HG03108 (cell line): Measurements from ENCODE around the gene PCLO.
"Not testable (repeated sequence)": the region's sequence is repeated elsewhere in the genome, so short reads cannot be mapped to it uniquely, and the experiment has no call there.

ENCODE experiments used
- ATAC-seq: cut with Tn5 transposase; IDR thresholded peaks from one replicate; pipeline ENCODE4 v1.9.1; 2021; ENCODE audit warnings: moderate library complexity; ENCODE audit not compliant: unreplicated experiment

Gene PCLO

GRCh38 chr7:83142365-83142764 lies 20.3 kb downstream of the PCLO start:
- ATAC-seq: no peak

- ATAC-seq: no peak
Observed at GRCh38 chr7:83141927-83142326, 20.8 kb downstream of the PCLO start.

- no peak for ATAC-seq
Observed at GRCh38 chr7:83130623-83131545, 31.8 kb downstream of the PCLO start.

GRCh38 chr7:83130191-83130590 lies 32.5 kb downstream of the PCLO start:
- no peak for ATAC-seq

GRCh38 chr7:83119494-83119893 lies 43.2 kb downstream of the PCLO start:
- ATAC-seq: no peak

GRCh38 chr7:83119026-83119382 lies 43.7 kb downstream of the PCLO start:
- no peak for ATAC-seq

- ATAC-seq: no peak
Observed at GRCh38 chr7:83118347-83119025, 44.2 kb downstream of the PCLO start.

- no peak for ATAC-seq
Observed at GRCh38 chr7:83117466-83117865, 45.2 kb downstream of the PCLO start.

- no peak for ATAC-seq
Observed at GRCh38 chr7:83111391-83111790, 51.3 kb downstream of the PCLO start.

- no peak for ATAC-seq
Observed at GRCh38 chr7:83109352-83109751, 53.3 kb downstream of the PCLO start.

- no peak for ATAC-seq
Observed at GRCh38 chr7:83105948-83106347, 56.7 kb downstream of the PCLO start.

GRCh38 chr7:83105063-83105462 lies 57.6 kb downstream of the PCLO start:
- no peak for ATAC-seq

GRCh38 chr7:83101530-83101929 lies 61.2 kb downstream of the PCLO start:
- no peak for ATAC-seq

- no peak for ATAC-seq
Observed at GRCh38 chr7:83096065-83096580, 66.6 kb downstream of the PCLO start.

- no peak for ATAC-seq
Observed at GRCh38 chr7:83085299-83085698, 77.4 kb downstream of the PCLO start.

GRCh38 chr7:83079879-83080278 lies 82.8 kb downstream of the PCLO start:
- ATAC-seq: not testable (repeated sequence)

GRCh38 chr7:83077328-83077727 lies 85.4 kb downstream of the PCLO start:
- no peak for ATAC-seq

- no peak for ATAC-seq
Observed at GRCh38 chr7:83072576-83073517, 89.8 kb downstream of the PCLO start.

GRCh38 chr7:83065714-83066113 lies 97.0 kb downstream of the PCLO start:
- ATAC-seq: no peak

GRCh38 chr7:83060218-83060617 lies 102.5 kb downstream of the PCLO start:
- ATAC-seq: no peak

GRCh38 chr7:83058667-83059066 lies 104.0 kb downstream of the PCLO start:
- ATAC-seq: no peak
